ELR (cell line): ENCODE data around the gene HPS5.
"Not testable (repeated sequence)": the region's sequence is repeated elsewhere in the genome, so short reads cannot be mapped to it uniquely, and the experiment has no call there.

Source experiments
- DNase-seq: peaks from one replicate; pipeline ENCODE4 v3.0.0-alpha.2; 2015; ENCODE audit warnings: low read depth

HPS5 gene

DNA sequence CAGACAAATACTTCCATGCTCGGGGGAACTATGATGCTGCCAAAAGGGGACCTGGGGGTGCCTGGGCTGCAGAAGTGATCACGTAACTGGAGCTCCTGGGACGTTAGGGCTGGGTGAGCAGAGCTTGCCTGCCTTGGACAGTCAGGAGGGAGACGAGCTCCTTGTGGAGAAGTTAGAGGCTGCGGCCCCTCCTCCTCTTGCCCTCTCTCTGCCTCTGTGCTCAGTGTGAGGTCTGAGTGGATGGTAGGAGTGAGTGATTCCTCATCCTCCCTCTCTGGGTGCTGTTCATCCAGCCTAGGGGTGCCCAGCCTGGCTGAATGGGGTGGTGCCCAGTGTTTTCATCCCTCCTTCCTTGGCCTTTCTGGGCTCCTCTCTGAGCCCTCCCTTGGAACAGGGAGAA lies 52.7 kb downstream of the HPS5 start:
- DNase-seq = not testable (repeated sequence)

DNA sequence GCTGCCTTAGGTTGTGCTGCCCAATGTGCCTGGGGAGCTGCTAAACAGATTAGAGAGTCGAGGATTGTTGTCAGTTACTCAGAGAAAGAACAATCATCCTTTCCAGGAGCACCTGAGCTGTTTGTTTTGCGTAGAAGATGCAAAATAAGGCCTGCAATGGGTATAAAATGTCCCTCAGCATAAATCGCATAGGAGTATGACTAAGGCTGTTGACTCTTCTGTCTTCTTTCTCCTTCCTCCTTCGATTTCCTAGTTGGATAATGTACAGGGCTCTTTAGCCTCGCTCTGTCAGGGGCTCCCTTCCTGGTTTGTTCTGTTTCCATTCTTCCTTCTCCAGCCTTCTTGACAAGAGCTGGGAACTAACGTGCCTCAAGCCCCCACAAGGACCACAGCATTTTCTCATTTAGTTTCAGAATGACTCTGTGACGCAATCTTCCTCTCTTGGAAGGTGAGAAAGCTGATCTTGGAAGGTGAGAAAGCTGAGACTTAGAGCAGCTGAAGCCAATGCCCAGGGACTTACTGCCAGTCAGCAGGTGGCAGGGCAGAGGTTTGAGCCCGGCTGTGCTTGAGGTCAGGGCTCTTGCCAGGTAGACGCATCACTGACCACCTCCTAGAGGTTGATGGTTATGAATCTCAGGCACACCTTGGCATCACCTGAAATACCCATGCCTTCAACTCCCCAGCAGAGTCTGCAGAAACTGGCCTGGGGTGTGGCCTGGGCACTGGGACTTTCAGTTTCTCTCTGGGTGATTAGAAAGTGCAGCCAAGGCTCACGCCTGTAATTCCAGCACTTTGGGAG lies 54.4 kb downstream of the HPS5 start:
- not testable (repeated sequence) for DNase-seq

DNA sequence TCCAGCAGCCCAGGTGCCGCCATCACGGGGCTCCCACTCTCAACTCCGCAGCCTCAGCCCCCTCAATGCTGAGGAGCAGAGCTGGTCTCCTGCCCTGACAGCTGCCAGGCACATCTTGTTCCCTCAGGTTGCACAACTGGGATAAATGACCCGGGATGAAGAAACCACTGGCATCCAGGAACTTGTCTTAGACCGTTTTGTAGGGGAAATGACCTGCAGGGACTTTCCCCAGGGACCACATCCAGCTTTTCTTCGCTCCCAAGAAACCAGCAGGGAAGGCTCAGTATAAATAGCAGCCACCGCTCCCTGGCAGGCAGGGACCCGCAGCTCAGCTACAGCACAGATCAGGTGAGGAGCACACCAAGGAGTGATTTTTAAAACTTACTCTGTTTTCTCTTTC lies 56.0 kb downstream of the HPS5 start, which contains the start of gene SAA1:
SAA1 (plus strand) TSS at position 316 of the 400 bp plus-strand sequence. CDS start 624 bp downstream, outside the sequence.
- no peak for DNase-seq

GRCh38 chr11:18264677-18265555 lies 57.0 kb downstream of the HPS5 start:
- DNase-seq = no peak

- DNase-seq = no peak
Measured at GRCh38 chr11:18264035-18264434, 57.9 kb downstream of the HPS5 start.

- not testable (repeated sequence) for DNase-seq
Measured at GRCh38 chr11:18262681-18263350, 59.1 kb downstream of the HPS5 start.

GRCh38 chr11:18261721-18262120 lies 60.2 kb downstream of the HPS5 start:
- no peak for DNase-seq

- no peak for DNase-seq
Measured at GRCh38 chr11:18259259-18259658, 62.7 kb downstream of the HPS5 start.

DNA sequence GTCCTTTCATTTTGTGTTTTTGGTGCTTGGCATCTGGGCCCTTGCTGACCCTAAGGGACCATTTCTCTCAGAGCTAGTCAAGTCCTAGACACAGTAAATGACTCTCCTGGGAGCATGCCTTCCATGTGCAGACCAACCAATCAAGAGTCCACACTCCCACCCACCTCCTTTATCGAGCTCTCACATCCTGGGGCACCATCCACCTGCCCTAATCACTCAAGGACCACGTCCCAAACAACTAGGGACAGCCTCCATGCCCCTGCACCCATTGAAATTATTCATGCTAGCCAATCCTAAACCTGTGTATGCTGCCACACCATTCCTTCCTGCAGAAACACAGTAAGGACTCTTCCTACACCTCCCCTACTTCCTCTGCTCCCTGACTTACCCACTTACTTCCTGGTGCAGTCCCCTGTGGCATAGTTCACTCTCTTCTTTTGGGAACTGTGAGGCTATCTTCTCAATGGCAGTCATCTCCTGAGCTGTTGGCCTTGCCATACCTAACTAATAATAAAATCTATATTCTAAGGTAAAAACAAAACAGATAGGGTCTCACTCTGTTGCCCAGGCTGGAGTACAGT lies 67.1 kb downstream of the HPS5 start:
- DNase-seq = no peak

DNA sequence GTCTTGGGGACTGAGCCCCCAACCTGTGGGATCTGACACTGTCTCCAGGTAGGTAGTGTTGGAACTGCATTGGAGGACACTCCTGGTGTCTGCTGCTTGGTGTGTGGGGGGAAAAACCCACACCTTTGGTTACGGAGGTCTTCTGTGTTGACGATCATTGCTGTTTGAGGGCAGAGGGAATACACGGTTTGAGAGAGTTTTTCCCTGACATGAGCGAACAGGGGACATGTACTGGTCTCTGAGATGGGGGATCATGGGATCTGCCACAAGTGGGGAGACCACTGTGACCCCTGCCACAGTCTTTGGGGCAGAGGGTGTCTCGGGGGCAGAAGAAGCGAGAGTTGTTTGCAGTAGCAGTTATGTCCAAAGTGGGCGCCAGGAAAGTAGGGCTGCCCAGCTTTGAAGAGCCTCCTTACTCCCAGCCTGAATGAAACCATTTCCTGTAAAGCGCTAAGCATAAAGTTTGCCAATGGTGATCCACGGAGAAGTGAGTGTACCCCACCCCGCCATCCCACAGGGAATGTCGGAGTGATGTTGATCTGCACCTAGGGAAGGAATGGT lies 68.1 kb downstream of the HPS5 start:
- DNase-seq = no peak

- DNase-seq = no peak
Measured at GRCh38 chr11:18253233-18253632, 68.7 kb downstream of the HPS5 start.

DNA sequence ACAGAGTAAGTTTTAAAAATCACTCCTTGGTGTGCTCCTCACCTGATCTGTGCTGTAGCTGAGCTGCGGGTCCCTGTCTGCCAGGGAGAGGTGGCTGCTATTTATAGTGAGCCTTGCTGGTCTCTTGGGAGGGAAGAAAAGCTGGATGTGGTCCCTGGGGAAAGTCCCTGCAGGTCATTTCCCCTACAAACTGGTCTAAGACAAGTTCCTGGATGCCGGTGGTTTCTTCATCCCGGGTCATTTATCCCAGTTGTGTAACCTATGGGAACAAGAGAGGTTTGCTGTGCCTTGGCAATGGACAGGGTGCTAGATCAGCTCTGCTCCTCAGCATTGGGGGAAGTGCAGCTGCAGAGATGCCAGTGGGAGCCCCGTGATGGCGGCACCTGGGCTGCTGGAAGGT lies 73.4 kb downstream of the HPS5 start, which contains the start of gene SAA2:
SAA2 (minus strand) TSS at position 108 of the 400 bp plus-strand sequence. CDS start 657 bp downstream, outside the sequence.
- no peak for DNase-seq

DNA sequence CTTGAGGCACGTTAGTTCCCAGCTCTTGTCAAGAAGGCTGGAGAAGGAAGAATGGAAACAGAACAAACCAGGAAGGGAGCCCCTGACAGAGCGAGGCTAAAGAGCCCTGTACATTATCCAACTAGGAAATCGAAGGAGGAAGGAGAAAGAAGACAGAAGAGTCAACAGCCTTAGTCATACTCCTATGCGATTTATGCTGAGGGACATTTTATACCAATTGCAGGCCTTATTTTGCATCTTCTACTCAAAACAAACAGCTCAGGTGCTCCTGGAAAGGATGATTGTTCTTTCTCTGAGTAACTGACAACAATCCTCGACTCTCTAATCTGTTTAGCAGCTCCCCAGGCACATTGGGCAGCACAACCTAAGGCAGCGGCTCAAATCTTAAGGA lies 74.8 kb downstream of the HPS5 start:
- not testable (repeated sequence) for DNase-seq

GRCh38 chr11:18246379-18247190 lies 75.4 kb downstream of the HPS5 start:
- not testable (repeated sequence) for DNase-seq

DNA sequence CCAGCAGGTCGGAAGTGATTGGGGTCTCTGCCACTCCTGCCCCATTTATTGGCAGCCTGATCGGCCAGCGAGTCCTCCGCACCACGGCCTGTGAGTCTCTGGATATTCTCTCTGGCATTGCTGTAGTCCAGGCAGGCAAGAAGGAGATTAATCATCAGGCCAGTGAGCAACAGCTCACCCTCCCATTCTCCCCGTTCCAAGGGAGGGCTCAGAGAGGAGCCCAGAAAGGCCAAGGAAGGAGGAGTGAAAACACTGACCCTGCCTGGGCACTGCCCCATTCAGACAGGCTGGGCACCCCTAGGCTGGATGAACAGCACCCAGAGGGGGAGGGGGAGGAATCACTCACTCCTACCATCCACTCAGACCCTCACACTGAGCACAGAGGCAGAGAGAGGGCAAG lies 76.5 kb downstream of the HPS5 start:
- DNase-seq = peak; percentile 44

- DNase-seq = peak; percentile 77
Measured at GRCh38 chr11:18243783-18244362, 78.1 kb downstream of the HPS5 start.

DNA sequence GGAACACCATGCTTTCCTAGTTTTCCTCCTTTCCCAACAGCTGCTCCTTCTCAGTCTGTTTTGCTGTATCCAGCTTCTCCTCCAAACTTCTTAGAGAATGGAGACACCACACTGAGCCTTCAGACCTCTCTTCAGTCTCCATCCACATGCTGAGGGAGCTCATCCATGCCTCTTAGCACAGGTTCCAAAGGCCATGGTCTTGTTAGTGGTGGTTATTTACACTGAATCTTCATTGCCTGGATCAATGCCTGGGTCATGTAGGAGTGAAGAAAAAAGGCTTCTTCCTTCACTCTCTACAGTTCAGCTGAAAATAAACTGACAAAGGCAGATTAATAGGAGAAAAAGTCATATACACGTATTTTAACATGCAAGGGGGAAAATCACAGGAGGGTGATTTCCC lies 82.3 kb downstream of the HPS5 start:
- DNase-seq = no peak

DNA sequence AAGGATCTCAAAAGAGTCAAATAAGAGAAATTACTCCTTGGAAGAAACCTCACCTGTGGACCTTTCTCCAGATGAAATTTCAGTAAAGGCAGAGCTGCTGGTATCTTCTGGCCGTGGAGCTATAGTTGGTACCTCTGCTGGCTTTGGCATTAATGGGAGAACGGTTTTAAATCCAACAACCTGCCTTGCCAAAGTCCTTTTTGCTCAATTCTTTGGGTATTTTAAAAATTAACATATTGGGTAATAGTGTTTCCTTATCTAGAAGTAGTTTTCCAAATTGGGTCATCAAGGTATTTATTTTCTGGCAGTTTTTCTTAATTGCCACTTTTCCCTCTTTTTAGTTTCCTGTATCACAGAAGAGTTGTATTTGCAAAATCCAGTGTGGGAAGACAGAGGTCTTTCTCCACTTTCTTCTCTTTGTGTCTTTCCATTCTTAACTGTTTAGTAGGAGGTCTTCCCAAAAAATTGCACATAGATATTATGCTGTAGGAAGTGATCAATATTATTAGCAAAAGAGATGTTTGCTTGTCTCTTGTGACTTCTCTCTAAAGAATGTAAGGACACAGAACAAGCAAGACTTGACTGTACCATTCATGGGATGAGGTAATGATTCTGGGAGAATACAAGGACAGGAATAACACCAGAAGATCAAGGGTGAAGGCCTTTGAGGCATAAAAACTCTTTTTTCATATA lies 85.1 kb downstream of the HPS5 start, which contains the start of gene SAA4:
SAA4 (minus strand) TSS at position 139 of the 693 bp plus-strand sequence. CDS start 876 bp downstream, outside the sequence.
- peak; percentile 37 for DNase-seq
